GM10266 (cell line): Measurements from ENCODE around the gene CHRNA5.

Experiments
- DNase-seq: peaks from one replicate; pipeline ENCODE4 v3.0.0; 2012; ENCODE audit errors: extremely low spot score
- CTCF ChIP-seq: IDR thresholded peaks from 2 replicates; pipeline ENCODE4 v1.5.1; 2012; ENCODE audit warnings: mild to moderate bottlenecking, low read depth; ENCODE audit not compliant: control insufficient read depth, insufficient read depth; ENCODE audit errors: missing control alignments

Gene CHRNA5

GRCh38 chr15:78620527-78621421 is 55.5 kb downstream of the CHRNA5 start, which contains the start of gene CHRNA3:
TSS of gene CHRNA3 (minus strand) at chr15:78620996. CDS start at chr15:78620794, 202 bp downstream.
- DNase-seq, result no peak
- no peak for TF ChIP-seq CTCF

- no peak for DNase-seq
- TF ChIP-seq CTCF, result no peak
Measured at GRCh38 chr15:78621810-78622402, 56.6 kb downstream of the CHRNA5 start.

GRCh38 chr15:78623786-78624497 is 58.6 kb downstream of the CHRNA5 start:
- no peak for TF ChIP-seq CTCF
- no peak for DNase-seq

GRCh38 chr15:78624651-78625590 is 59.6 kb downstream of the CHRNA5 start:
- no peak for DNase-seq
- TF ChIP-seq CTCF, result no peak

- no peak for DNase-seq
- no peak for TF ChIP-seq CTCF
Measured at GRCh38 chr15:78625606-78626280, 60.4 kb downstream of the CHRNA5 start.

GRCh38 chr15:78626381-78626995 is 61.2 kb downstream of the CHRNA5 start:
- no peak for TF ChIP-seq CTCF
- DNase-seq, result no peak
